ENCODE measurements around the gene MLF2.

DNA sequence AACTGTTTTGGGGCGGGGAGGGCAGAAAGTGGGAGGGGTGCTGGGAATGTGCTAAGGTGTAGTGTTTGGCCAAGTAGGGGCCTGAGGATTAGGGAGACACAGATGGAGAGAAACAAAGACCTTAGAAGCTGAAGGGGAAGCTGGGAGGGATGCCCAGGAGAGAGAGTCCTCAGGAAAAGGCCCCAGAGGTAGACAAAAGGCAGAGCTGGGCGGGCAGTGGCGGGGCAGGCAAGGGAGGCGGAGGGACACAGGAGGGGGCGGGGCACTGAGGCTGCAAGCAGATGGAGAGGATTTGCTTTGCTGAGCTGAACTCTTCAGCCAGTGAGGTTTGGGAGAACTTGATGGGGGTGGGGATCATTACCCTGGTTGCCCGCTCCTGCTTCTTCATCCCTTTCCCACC lies 16.0 kb upstream of the MLF2 start:
- TF ChIP-seq, protein P1, sequence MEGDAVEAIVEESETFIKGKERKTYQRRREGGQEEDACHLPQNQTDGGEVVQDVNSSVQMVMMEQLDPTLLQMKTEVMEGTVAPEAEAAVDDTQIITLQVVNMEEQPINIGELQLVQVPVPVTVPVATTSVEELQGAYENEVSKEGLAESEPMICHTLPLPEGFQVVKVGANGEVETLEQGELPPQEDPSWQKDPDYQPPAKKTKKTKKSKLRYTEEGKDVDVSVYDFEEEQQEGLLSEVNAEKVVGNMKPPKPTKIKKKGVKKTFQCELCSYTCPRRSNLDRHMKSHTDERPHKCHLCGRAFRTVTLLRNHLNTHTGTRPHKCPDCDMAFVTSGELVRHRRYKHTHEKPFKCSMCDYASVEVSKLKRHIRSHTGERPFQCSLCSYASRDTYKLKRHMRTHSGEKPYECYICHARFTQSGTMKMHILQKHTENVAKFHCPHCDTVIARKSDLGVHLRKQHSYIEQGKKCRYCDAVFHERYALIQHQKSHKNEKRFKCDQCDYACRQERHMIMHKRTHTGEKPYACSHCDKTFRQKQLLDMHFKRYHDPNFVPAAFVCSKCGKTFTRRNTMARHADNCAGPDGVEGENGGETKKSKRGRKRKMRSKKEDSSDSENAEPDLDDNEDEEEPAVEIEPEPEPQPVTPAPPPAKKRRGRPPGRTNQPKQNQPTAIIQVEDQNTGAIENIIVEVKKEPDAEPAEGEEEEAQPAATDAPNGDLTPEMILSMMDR (IDR thresholded peaks at IDR 0.05 in 2 of 3, conservative IDR thresholded peaks at IDR 0.05 in 1 of 3; ENCODE audit: borderline replicate concordance in 1 of 3, insufficient read depth in 1 of 3, low read depth in 2 of 3, low read length in 2 of 3) = no peak
- TF ChIP-seq POLR2A (IDR thresholded peaks at IDR 0.05; ENCODE audit: borderline replicate concordance, extremely low read depth, insufficient read depth, insufficient read length) = no peak

Data from HCT116 (cell line).